ENCODE results near the gene TRA2A.

The TRA2A gene

DNA sequence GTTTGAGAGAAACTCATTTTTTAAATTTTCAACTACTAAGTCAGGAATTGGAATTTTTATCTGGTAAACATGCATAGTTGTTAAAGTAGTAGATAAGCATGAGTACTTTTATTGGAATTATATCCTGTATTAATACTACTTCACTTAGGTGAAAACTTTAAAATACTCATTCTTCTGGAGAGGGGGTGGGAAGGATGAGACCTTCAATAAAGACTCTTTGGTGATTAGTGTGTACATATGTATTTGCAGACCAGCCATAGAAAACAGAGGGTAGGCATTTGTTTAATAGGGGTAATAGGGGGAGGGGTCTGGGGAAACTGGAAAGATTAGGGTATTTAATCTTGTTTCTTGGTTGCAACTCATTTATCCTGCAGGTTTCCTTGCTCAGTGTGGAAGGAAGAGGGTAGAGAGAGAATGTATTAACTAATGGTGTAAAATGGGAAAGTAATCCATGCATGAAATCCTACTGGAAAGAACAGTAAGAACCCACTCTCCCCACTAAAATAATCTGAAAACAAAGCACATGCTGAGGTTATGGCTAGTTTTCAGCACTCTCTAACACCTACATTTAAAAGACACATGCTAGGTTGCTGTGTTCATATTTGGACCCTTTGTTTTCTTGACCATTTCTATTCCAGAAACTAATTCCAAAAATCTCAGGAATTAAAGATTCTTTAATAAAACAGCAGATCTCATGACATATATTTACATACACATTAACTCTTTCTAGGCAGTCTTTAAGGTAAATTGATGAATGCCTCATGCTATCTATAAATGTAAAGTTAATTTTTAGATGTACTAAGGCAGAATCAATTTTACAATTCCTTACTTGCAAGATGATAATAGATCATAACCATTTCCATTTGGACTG lies 55.3 kb downstream of the TRA2A start:
- TF ChIP-seq EZH2phosphoT487 (conservative IDR thresholded peaks at IDR 0.05; ENCODE audit: low read length) = no peak
- TF ChIP-seq, protein P1, sequence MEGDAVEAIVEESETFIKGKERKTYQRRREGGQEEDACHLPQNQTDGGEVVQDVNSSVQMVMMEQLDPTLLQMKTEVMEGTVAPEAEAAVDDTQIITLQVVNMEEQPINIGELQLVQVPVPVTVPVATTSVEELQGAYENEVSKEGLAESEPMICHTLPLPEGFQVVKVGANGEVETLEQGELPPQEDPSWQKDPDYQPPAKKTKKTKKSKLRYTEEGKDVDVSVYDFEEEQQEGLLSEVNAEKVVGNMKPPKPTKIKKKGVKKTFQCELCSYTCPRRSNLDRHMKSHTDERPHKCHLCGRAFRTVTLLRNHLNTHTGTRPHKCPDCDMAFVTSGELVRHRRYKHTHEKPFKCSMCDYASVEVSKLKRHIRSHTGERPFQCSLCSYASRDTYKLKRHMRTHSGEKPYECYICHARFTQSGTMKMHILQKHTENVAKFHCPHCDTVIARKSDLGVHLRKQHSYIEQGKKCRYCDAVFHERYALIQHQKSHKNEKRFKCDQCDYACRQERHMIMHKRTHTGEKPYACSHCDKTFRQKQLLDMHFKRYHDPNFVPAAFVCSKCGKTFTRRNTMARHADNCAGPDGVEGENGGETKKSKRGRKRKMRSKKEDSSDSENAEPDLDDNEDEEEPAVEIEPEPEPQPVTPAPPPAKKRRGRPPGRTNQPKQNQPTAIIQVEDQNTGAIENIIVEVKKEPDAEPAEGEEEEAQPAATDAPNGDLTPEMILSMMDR (IDR thresholded peaks at IDR 0.05; ENCODE audit: insufficient read depth, low read length, poor library complexity, severe bottlenecking) = no peak
- H4K20me1 ChIP-seq (ENCODE audit: low read depth, low read length) = no peaks in the 10 kb centered on the region
- no peaks in the 10 kb centered on the region for H3K36me3 ChIP-seq (ENCODE audit: low read length)
- peaks cover 75% of the 10 kb centered on the region for H3F3A ChIP-seq (ENCODE audit: insufficient read depth)
- no peak overlapping the region for H3K9ac ChIP-seq (ENCODE audit: low read length)
- no peaks in the 10 kb centered on the region for H3K9me2 ChIP-seq (replicated peaks; ENCODE audit: insufficient read depth, low read length)
- no peak overlapping the region for H2AFZ ChIP-seq (ENCODE audit: low read depth, low read length, severe bottlenecking)
- H3K9me3 ChIP-seq (ENCODE audit: insufficient read depth, low read length) = no peaks in the 10 kb centered on the region
- peak overlapping the region; percentile 96 for H3K4me2 ChIP-seq (ENCODE audit: low read depth, low read length, poor library complexity, severe bottlenecking)
- peaks cover 30% of the 10 kb centered on the region for H3K79me2 ChIP-seq (ENCODE audit: insufficient read depth, low read length)
- peak overlapping the region; percentile 6 for H3K4me3 ChIP-seq (ENCODE audit: insufficient read depth, low read length, poor library complexity, severe bottlenecking)
- no peak overlapping the region for H3K27ac ChIP-seq (ENCODE audit: low read depth, low read length)
- no peaks in the 10 kb centered on the region for H3K27me3 ChIP-seq (ENCODE audit: low read length)

DNA sequence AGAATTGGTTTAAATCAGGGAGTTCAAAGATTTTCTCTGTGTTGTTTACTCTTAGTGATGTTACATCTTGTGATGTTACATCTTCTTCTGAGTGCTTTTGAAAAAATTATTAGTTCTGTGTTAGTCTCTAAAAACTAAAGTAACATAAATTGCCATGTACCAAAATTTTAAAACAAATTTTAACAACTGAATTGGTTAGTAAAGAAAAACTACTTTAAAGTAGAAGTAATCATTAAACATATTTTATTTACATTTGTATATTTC lies 56.3 kb downstream of the TRA2A start:
- no peaks in the 10 kb centered on the region for H4K20me1 ChIP-seq (ENCODE audit: low read depth, low read length)
- no peaks in the 10 kb centered on the region for H3K27me3 ChIP-seq (ENCODE audit: low read length)
- H3K4me2 ChIP-seq (ENCODE audit: low read depth, low read length, poor library complexity, severe bottlenecking) = peak overlapping the region; percentile 96
- H3K27ac ChIP-seq (ENCODE audit: low read depth, low read length) = peak overlapping the region; percentile 75; the same call in 1 of the 2 replicates
- no peak overlapping the region for H2AFZ ChIP-seq (ENCODE audit: low read depth, low read length, severe bottlenecking)
- H3K4me3 ChIP-seq (ENCODE audit: insufficient read depth, low read length, poor library complexity, severe bottlenecking) = peak overlapping the region; percentile 69
- no peak for TF ChIP-seq EZH2phosphoT487 (conservative IDR thresholded peaks at IDR 0.05; ENCODE audit: low read length)
- TF ChIP-seq, protein P1 (IDR thresholded peaks at IDR 0.05; ENCODE audit: insufficient read depth, low read length, poor library complexity, severe bottlenecking) = no peak
- peaks cover 83% of the 10 kb centered on the region for H3F3A ChIP-seq (ENCODE audit: insufficient read depth)
- H3K36me3 ChIP-seq (ENCODE audit: low read length) = no peaks in the 10 kb centered on the region
- H3K79me2 ChIP-seq (ENCODE audit: insufficient read depth, low read length) = peaks cover 30% of the 10 kb centered on the region
- no peaks in the 10 kb centered on the region for H3K9me2 ChIP-seq (replicated peaks; ENCODE audit: insufficient read depth, low read length)
- no peaks in the 10 kb centered on the region for H3K9me3 ChIP-seq (ENCODE audit: insufficient read depth, low read length)
- peak overlapping the region; percentile 92 for H3K9ac ChIP-seq (ENCODE audit: low read length)

DNA sequence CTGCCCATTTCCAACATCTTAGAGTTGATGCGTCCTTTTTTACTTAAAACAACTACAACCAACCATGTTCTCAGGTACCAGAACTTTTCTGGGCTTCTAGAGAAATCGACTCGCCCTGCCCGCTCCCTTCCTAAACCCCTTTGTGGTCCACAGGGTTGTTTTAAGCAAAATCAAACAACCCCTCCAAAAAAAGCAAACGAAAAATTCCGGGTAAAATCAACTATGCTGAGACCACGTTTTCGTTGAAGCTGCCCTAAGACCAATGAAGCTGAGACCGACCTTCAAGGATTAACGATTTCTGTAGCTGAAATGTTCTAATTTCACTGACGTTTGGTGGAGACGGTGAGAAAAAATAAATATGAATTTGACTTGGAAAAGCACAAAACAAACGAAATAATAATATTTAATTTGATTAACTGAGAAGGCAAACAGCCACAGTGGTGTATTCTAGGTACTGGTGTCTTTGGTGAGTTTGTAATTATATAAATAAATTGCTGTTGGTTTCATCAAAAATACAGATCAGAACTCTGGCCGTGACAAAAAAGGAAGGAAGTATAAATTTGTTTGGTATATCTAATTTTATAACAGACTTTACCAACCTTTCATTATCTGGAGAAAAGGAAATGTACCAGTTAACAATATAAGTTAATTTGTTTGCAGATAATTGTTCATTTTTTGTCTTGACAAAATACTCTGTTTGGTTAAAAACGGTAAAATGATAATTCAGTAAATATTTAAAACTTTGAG lies 56.8 kb downstream of the TRA2A start:
- Histone ChIP-seq H3F3A (ENCODE audit: insufficient read depth) (peaks cover 88% of the 10 kb centered on the region), H3K4me3 (ENCODE audit: insufficient read depth, low read length, poor library complexity, severe bottlenecking) (peak overlapping the region; percentile 69), H3K9me3 (ENCODE audit: insufficient read depth, low read length) (no peaks in the 10 kb centered on the region), H3K27ac (ENCODE audit: low read depth, low read length) (peak overlapping the region; percentile 75), H3K27me3 (ENCODE audit: low read length) (no peaks in the 10 kb centered on the region), H3K79me2 (ENCODE audit: insufficient read depth, low read length) (peaks cover 34% of the 10 kb centered on the region), H3K36me3 (ENCODE audit: low read length) (no peaks in the 10 kb centered on the region), H3K4me2 (ENCODE audit: low read depth, low read length, poor library complexity, severe bottlenecking) (peak overlapping the region; percentile 96), H4K20me1 (ENCODE audit: low read depth, low read length) (no peaks in the 10 kb centered on the region), H2AFZ (ENCODE audit: low read depth, low read length, severe bottlenecking) (peak overlapping the region; percentile 75), H3K9me2 (replicated peaks; ENCODE audit: insufficient read depth, low read length) (no peaks in the 10 kb centered on the region), H3K9ac (ENCODE audit: low read length) (peak overlapping the region; percentile 92)
- TF ChIP-seq, protein P1 (IDR thresholded peaks at IDR 0.05; ENCODE audit: insufficient read depth, low read length, poor library complexity, severe bottlenecking) = no peak
- no peak for TF ChIP-seq EZH2phosphoT487 (conservative IDR thresholded peaks at IDR 0.05; ENCODE audit: low read length)

Data from SU-DHL-6 (cell line).